Measurements from ENCODE around the gene HS6ST1. TPM values are rescaled to one million over a fixed set of nuclear protein-coding genes. Genes with fewer than 3 reads are reported as not detected.

HS6ST1 gene
- total RNA-seq, 2 experiments from 2014 or later, result 10.1 to 11.4 TPM

DNA sequence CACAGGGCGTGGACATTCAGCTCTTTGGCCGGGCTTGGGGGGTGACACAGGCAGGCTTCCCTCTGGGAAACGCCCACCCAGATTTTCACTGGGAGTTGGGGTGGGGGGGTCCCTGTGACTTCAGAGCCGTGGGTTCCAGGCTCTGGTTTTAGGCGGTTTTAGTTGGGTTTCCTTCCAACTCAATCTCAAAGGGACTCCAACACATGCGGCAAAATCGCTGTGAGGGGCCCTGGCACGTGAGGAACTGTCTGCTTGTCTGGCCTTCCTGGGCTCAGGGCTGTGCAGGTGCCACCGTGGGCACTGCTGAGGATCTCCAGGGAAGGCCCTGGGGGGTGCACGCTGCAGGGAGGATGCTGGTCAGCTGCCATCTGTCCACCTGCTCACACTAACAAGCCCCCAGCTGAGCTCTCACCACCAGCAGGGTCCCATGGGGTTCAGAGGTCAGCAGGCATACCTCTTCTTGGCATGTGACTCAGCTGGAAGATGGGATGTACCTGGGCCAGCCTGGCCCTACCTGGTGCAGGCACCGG is 11.7 kb downstream of the HS6ST1 start:
- H3K4me3 Mint-ChIP-seq, result no peak overlapping the region
- POLR2A ChIA-PET, result no interaction called here
- no peaks in the 10 kb centered on the region for H3K9me3 Mint-ChIP-seq
- no peak for ATAC-seq (ENCODE audit: low read depth)
- H3K36me3 Mint-ChIP-seq, result no peaks in the 10 kb centered on the region
- no peaks in the 10 kb centered on the region for H3K27me3 Mint-ChIP-seq
- peak; percentile 17 for DNase-seq
- H3K27ac Mint-ChIP-seq, result no peak overlapping the region
- peaks cover 3% of the 10 kb centered on the region for H3K4me1 Mint-ChIP-seq

DNA sequence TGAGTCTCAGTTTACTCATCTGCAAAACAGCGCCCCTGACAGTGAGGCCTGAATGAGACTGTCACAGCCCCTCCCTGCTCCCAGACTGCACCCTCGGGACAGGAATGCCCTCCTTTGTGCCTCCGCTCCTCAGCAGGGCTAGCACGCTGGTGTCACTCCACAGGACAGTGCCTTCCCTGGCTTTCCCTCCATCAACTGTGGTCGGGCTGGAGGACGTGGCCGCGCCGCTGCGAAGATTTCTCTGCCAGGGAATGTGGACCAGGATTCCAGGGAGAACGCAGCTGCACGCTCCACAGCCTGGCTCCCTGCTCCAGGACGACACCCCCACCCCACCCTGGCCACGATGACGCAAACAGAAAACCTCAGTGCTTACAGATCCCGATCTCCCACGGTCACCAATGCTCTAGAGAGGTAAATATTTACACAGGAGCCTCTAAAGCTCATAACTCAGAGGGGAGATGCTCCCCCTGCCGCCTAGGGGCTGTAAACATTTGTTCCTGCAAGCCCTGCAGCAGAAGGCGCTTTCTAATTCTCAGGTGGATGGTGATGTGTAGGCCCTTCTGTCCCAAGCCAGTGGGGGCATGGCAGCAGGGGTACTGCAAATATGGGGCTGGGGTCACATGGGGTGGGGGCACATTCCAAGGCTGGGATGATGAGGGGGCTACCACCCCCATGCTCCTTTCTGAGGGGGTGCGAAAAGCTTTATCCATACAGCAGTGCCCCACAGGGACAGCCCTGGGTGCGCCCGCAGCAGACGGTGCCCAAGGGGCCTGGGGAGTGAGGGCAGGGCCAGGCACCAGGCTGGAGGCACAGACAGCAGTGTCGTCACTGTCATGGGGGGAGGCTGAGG is 12.4 kb downstream of the HS6ST1 start:
- DNase-seq (no peak), ATAC-seq (ENCODE audit: low read depth) (no peak)
- Mint-ChIP-seq H3K27ac (no peak overlapping the region), H3K9me3 (no peaks in the 10 kb centered on the region), H3K4me1 (peaks cover 3% of the 10 kb centered on the region), H3K36me3 (no peaks in the 10 kb centered on the region), H3K27me3 (no peaks in the 10 kb centered on the region), H3K4me3 (no peak overlapping the region)
- POLR2A ChIA-PET, result no interaction called here

DNA sequence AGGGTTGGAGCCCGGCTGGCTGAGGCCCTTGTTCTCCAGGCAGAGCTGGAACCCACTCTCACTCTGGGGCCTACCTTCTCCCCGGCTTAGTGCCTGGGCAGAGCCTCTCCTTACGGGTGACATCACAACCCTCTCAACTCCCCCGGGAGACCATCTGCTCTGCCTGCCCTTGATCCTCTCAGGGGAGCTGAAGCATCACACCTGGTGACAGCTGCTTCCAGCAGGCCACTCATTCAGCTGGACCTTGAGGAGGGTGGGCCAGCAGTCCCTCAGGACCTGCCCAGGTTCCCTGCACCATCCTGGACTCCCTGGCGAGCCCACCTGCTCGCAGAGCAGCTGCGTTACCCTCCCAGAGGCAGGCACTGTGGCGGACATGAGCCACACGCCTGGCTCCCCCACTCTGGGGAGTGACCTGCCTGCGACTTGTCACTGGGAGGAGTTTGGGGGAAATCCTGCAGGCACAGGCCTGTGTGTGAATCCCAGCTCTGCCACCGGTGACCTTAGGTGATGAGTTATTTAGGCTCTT is 13.1 kb downstream of the HS6ST1 start:
- no peak overlapping the region for H3K4me3 Mint-ChIP-seq
- ATAC-seq (ENCODE audit: low read depth) (no peak), DNase-seq (no peak)
- H3K27ac Mint-ChIP-seq, result no peak overlapping the region
- no peaks in the 10 kb centered on the region for H3K27me3 Mint-ChIP-seq
- H3K36me3 Mint-ChIP-seq, result no peaks in the 10 kb centered on the region
- H3K4me1 Mint-ChIP-seq, result peaks cover 3% of the 10 kb centered on the region
- POLR2A ChIA-PET, result no interaction called here
- H3K9me3 Mint-ChIP-seq, result no peaks in the 10 kb centered on the region

DNA sequence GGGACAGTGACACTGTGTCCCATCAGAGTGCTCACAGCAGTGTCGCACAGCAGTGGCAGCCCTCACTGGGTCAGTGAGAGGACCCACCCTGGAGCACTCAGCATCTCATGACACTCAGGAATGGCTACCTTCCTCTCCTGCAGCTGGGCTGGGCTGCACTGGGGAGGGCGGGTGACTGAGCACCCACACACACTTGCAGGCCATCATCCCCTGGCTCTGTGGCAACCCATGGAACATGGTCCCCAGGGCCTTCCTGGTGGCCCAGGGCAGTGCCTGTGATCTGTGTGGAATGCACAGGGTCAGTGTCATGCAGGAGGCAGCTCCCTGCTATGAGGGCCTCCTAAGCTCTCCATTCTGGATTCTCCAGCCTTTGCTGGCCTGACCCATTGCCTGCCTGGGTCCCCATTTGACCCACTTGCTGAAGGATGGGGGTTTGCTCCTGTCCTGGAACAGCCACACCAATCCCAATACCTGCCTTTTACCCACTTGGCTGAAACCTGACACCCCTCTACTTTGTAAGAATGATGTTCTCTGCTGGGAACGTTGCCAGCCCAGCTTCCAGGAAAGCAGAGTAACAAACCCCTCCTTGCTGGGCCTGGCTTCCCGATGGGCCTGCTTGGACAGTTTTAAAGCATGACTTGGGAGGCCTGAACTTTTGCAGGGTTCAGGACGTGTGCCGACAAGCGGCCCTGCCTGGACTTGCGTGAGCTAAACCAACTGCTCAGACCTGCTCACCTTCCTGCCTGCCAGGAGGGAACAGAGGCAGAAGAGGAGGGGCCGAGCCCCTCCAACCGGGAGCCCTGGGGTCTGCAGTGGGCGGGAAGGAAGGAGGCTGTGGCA is 13.7 kb downstream of the HS6ST1 start:
- Mint-ChIP-seq H3K9me3 (no peaks in the 10 kb centered on the region), H3K27me3 (no peaks in the 10 kb centered on the region), H3K4me1 (peaks cover 3% of the 10 kb centered on the region), H3K36me3 (no peaks in the 10 kb centered on the region), H3K4me3 (no peak overlapping the region), H3K27ac (no peak overlapping the region)
- POLR2A ChIA-PET, result no interaction called here
- DNase-seq, result no peak
- ATAC-seq (ENCODE audit: low read depth), result no peak

DNA sequence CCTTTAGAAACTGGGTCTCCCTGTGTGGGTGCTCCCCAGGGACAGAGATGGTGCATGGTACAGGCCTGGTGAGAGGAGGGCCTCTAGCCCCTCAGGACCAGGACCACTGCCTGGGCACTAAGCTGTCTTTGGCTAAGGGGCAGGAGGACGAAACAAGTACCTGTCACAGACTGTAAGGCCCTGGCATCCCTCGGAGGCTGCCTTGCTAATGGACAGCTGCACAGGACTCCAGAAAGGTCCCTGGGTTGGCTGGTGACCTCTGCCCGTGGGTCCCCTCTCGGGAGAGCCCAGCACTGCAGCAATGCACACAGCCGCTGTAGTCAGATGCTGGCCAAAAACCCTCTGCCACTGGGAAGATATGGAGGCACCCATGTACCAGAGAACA is 14.3 kb downstream of the HS6ST1 start:
- ATAC-seq (ENCODE audit: low read depth) (no peak), DNase-seq (no peak)
- no peak overlapping the region for H3K4me3 Mint-ChIP-seq
- no peaks in the 10 kb centered on the region for H3K9me3 Mint-ChIP-seq
- H3K27ac Mint-ChIP-seq, result no peak overlapping the region
- no peaks in the 10 kb centered on the region for H3K36me3 Mint-ChIP-seq
- peaks cover 3% of the 10 kb centered on the region for H3K4me1 Mint-ChIP-seq
- POLR2A ChIA-PET, result no interaction called here
- H3K27me3 Mint-ChIP-seq, result no peaks in the 10 kb centered on the region

DNA sequence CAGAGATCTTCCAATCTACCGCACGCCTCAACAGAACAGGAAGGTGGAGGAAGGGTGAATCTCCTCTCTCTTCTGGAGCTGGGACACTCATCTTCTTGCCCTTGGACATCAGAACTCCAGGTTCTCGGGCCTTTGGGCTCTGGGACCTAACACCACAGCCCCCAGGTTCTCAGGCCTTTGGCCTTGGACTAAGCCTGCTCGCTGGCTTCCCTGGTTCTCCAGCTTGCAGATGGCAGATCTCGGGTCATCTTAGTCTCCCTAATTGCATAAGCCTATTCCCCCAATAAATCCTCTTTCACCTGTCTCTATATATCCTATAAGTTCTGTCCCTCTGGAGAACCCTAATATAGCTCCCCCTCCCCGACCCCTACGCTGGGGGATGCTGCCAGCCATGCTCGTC is 14.8 kb downstream of the HS6ST1 start:
- H3K4me1 Mint-ChIP-seq, result peaks cover 3% of the 10 kb centered on the region
- no peaks in the 10 kb centered on the region for H3K9me3 Mint-ChIP-seq
- DNase-seq (no peak), ATAC-seq (ENCODE audit: low read depth) (no peak)
- H3K36me3 Mint-ChIP-seq, result no peaks in the 10 kb centered on the region
- no peak overlapping the region for H3K27ac Mint-ChIP-seq
- POLR2A ChIA-PET, result no interaction called here
- no peak overlapping the region for H3K4me3 Mint-ChIP-seq
- H3K27me3 Mint-ChIP-seq, result no peaks in the 10 kb centered on the region

DNA sequence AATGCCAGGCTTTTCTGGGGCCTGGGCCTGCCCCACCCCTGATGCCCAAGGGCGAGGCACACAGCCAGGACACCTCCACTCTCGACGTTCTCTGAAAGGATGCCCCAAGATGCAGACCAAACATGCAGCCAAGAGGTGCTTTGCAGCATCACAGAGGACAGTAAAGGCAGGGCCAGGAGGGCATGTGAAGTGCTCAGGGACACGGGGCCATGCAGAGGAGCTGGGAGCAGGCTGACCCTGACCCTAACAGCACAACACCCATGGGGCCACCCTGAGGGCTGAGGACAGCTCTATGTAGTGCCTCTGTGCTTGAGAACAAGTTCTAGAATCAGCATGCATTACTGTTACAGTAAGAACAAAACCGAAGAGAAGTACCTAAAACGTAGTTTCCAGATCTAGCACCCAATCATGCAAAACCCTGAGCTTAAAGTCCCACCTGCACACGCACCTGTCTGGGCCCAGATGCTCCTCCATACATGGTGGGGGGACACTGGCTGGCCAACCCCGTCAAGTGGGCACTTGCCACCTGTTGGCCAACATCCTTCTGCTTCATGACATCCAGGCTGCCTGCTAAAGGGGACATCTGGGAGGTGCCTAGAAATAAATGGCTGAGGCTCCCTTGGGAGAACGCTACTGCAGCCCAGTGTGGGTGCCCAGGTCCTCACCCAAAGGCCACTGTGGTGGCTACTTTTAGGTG is 15.4 kb downstream of the HS6ST1 start:
- no peaks in the 10 kb centered on the region for H3K27me3 Mint-ChIP-seq
- H3K4me3 Mint-ChIP-seq, result no peak overlapping the region
- no peak for DNase-seq
- no peaks in the 10 kb centered on the region for H3K36me3 Mint-ChIP-seq
- H3K4me1 Mint-ChIP-seq, result peaks cover 3% of the 10 kb centered on the region
- ATAC-seq (ENCODE audit: low read depth), result no peak
- no peak overlapping the region for H3K27ac Mint-ChIP-seq
- H3K9me3 Mint-ChIP-seq, result peaks cover 2% of the 10 kb centered on the region
- POLR2A ChIA-PET, result no interaction called here

DNA sequence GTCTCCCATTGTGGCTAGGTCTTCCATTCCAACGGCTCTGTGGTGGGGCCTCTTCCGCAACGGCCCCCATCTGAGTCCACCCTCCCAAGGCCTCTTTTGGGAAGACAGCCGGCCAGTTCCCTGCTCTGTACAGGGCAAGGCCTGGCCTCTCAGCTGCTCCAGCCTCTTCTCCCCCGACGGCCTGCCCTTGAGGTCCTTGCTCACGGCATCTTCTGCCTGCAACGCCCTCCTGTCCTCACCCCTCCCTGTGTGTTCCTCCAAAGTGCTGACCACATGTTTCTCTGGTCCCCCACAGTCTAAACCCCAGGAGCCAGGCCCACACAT is 16.0 kb downstream of the HS6ST1 start:
- Mint-ChIP-seq H3K9me3 (peaks cover 2% of the 10 kb centered on the region), H3K27me3 (no peaks in the 10 kb centered on the region), H3K36me3 (no peaks in the 10 kb centered on the region), H3K27ac (no peak overlapping the region), H3K4me1 (peaks cover 3% of the 10 kb centered on the region), H3K4me3 (no peak overlapping the region)
- DNase-seq, result no peak
- no peak for ATAC-seq (ENCODE audit: low read depth)
- POLR2A ChIA-PET, result no interaction called here

DNA sequence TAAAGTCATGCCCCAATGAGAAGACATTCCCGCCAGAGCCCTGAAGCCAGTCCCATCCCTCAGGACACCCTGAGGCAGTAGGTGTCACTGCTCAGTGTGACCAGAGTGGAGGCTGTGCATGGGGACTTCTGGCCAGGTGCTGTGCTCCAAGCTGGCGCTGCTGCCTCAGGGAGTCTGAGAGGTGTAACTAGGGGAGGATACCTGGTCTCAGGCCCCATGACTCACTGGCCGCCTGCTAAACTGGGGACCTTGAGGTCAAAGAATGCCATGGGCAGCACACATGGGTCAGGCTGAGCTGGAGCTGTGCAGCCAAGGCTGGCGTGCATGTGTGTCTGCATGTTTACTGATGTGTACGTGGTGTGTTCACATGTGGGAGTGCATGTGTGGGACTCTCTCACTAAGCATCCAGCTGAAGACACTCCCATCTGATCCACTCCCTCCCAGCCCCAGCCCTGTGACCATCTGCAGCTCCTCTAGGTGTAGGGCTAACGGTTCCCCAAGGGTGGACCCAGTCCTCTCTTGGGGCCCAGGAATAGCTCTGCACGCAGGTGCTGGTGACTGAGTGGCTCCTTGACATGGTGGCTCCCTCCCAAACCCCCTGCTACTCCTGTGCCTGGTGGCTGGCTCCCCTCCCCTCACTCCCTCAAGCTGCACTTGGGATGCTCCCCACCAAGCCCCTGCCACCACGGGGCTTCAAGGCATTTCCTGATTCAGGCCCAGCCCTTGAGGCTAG is 16.5 kb downstream of the HS6ST1 start:
- ATAC-seq (ENCODE audit: low read depth) (no peak), DNase-seq (no peak)
- POLR2A ChIA-PET, result no interaction called here
- no peaks in the 10 kb centered on the region for H3K36me3 Mint-ChIP-seq
- peaks cover 2% of the 10 kb centered on the region for H3K9me3 Mint-ChIP-seq
- no peak overlapping the region for H3K4me3 Mint-ChIP-seq
- H3K27me3 Mint-ChIP-seq, result no peaks in the 10 kb centered on the region
- peaks cover 3% of the 10 kb centered on the region for H3K4me1 Mint-ChIP-seq
- no peak overlapping the region for H3K27ac Mint-ChIP-seq

DNA sequence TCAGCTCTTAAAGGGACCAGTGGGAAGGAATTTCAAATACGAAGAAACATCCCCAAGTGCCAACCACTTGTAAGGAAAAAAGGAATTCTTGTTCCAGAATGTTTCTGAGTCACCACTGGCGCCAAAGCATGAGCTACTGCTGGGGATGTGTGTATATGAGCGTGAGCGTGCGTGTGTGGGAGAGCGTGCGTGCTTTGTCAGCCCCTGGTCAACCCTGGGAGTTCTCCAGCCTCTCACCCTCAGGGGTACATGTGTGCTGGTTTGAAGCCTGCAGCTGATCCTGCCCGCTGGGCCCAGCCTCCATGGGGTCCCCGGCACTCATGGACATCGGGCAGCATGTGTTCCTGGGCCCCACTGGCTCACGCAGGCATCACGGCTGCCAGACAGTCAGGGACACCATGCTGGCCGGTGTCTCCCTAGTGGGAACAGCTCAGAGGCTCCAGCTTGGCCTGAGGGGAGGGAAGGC is 17.1 kb downstream of the HS6ST1 start:
- peaks cover 2% of the 10 kb centered on the region for H3K9me3 Mint-ChIP-seq
- no peaks in the 10 kb centered on the region for H3K36me3 Mint-ChIP-seq
- no peaks in the 10 kb centered on the region for H3K27me3 Mint-ChIP-seq
- DNase-seq, result no peak
- no peak overlapping the region for H3K27ac Mint-ChIP-seq
- ATAC-seq (ENCODE audit: low read depth), result no peak
- no peak overlapping the region for H3K4me3 Mint-ChIP-seq
- H3K4me1 Mint-ChIP-seq, result peaks cover 3% of the 10 kb centered on the region
- POLR2A ChIA-PET, result no interaction called here

DNA sequence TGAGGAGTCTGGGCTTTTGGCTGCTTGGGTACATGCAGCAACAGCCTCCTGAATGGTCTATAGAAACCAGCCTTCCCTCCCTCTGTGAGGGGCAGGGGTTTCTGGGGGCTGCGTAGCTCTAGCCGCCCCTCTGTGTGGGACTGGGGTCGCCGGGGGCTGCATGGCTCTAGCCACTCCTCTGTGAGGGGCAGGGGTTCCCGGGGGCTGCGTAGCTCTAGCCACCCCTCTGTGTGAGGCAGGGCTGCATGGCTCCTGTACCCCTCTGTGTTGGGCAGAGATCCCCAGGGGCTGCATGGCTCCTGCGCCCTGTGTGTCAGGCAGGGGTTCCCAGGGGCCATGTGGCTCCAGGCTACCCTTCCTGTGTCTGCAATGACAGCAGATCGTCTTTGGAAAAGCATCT is 17.6 kb downstream of the HS6ST1 start:
- Mint-ChIP-seq H3K4me1 (peaks cover 3% of the 10 kb centered on the region), H3K4me3 (no peak overlapping the region), H3K36me3 (no peaks in the 10 kb centered on the region), H3K27ac (no peak overlapping the region), H3K27me3 (no peaks in the 10 kb centered on the region), H3K9me3 (peaks cover 2% of the 10 kb centered on the region)
- no peak for ATAC-seq (ENCODE audit: low read depth)
- POLR2A ChIA-PET, result no interaction called here
- no peak for DNase-seq

DNA sequence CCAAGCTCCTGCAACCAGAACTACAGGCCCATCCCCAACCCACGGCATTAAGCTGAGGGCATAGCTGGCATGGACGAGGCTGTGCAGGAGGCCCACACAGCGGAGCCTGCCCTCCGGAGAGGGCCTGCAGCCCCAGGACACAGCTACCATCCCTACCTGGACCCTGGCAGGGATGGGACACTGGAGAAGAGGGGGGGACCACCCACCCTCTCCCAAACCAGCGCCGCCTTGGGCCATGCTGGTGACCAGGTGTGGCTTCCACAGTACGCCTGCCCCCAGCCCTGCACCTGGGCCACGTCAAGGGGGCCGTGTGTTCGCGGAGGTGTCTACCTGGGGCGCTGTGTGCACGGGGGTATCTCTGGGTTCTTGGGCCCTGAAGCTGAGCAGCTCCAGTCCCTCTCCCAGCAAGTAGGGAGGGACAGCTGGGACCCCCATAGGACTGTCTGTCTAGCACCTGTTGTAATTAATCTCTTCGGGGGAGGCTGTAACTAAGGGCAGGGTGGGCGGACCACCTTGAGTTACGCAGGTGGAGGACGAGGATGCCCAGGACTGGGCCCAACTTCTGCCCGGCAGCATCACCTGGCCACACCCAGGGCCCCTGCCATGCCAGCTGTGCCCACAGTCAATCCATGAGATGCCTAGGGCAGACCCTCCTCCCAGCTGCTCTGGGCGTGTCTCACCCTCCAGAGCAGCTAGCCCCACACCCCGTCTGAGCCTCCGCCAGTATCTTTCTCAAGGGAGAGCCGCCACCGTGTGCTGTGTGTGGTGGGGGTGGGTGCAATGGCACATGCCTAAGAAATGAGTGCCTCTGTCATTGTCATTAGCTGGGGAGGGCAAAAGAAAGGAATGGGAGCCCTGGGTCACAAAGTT is 18.3 kb downstream of the HS6ST1 start:
- Mint-ChIP-seq H3K4me1 (peaks cover 3% of the 10 kb centered on the region), H3K4me3 (no peak overlapping the region), H3K27ac (no peak overlapping the region), H3K36me3 (no peaks in the 10 kb centered on the region), H3K27me3 (no peaks in the 10 kb centered on the region), H3K9me3 (peaks cover 2% of the 10 kb centered on the region)
- DNase-seq (no peak), ATAC-seq (ENCODE audit: low read depth) (no peak)
- POLR2A ChIA-PET, result interaction anchor here (0.6 kb wide), 1 partner anchor 10 kb away, joined by 6 read pairs; no protein-coding TSS in a partner anchor
